Endothelial cell of umbilical vein (primary cell): ENCODE results near the gene PHC2.

Experiments
- MYC ChIP-seq: IDR thresholded peaks from one replicate; pipeline ENCODE4 v1.6.1; 2011; ENCODE audit warnings: mild to moderate bottlenecking, low read depth, low read length
- POLR2AphosphoS5 ChIP-seq: IDR thresholded peaks from 2 replicates; pipeline ENCODE4 v1.6.1; 2012; ENCODE audit warnings: low read depth, mild to moderate bottlenecking, control low read depth, low read length, moderate library complexity; ENCODE audit not compliant: insufficient read depth
- TF ChIP-seq, protein P1 (sequence below), 2 donors: IDR thresholded peaks; 1 replicate in 1 of 2; 2 replicates in 1 of 2; pipeline ENCODE4 v1.5.1; 2011; ENCODE audit warnings: low read length in 2 of 2, mild to moderate bottlenecking in 2 of 2, moderate library complexity in 2 of 2, control low read depth in 1 of 2, inconsistent platforms in 1 of 2, low read depth in 1 of 2; ENCODE audit not compliant: insufficient read depth in 1 of 2; ENCODE audit errors: extremely low read depth in 1 of 2
- TF ChIP-seq, protein P2 (sequence below): IDR thresholded peaks from 2 replicates; pipeline ENCODE4 v1.6.1; 2011; ENCODE audit not compliant: insufficient read depth, insufficient read length

DNA sequence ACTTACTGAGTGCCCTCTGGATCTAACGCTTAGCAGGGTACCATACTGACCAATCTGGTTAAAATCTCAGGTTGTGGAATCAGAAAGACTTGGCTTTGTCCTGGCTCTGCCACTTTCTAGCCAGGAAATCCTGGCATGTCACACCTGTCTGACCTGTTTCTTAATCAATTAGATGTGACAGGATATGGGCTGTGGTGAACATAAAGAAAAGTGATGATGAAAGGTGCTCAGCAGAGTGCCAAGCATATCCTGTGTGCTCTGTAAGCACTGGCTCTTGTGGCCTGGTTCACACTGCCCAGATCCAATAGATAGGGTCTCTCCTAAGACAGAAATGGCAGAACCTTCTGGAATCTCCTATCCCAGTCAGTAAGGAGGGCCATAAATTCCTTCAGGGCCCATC lies 53.9 kb downstream of the PHC2 start:
- TF ChIP-seq, protein P1, sequence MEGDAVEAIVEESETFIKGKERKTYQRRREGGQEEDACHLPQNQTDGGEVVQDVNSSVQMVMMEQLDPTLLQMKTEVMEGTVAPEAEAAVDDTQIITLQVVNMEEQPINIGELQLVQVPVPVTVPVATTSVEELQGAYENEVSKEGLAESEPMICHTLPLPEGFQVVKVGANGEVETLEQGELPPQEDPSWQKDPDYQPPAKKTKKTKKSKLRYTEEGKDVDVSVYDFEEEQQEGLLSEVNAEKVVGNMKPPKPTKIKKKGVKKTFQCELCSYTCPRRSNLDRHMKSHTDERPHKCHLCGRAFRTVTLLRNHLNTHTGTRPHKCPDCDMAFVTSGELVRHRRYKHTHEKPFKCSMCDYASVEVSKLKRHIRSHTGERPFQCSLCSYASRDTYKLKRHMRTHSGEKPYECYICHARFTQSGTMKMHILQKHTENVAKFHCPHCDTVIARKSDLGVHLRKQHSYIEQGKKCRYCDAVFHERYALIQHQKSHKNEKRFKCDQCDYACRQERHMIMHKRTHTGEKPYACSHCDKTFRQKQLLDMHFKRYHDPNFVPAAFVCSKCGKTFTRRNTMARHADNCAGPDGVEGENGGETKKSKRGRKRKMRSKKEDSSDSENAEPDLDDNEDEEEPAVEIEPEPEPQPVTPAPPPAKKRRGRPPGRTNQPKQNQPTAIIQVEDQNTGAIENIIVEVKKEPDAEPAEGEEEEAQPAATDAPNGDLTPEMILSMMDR (IDR thresholded peaks at IDR 0.05; ENCODE audit: extremely low read depth in 1 of 2, insufficient read depth in 1 of 2, low read depth in 1 of 2, low read length in 2 of 2): no peak
- TF ChIP-seq POLR2AphosphoS5 (no peak), MYC (no peak)
- TF ChIP-seq, protein P2, sequence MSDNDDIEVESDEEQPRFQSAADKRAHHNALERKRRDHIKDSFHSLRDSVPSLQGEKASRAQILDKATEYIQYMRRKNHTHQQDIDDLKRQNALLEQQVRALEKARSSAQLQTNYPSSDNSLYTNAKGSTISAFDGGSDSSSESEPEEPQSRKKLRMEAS: no peak
